GM21526 (cell line): ENCODE data around the gene CDK6.
A peak's percentile ranks its signal among the peaks of the same experiment; 100 is the strongest.
"Not testable (repeated sequence)": the region's sequence is repeated elsewhere in the genome, so short reads cannot be mapped to it uniquely, and the experiment has no call there.

Experiments
- ATAC-seq: cut with Tn5 transposase; IDR thresholded peaks from one replicate; pipeline ENCODE4 v1.9.1; 2021; ENCODE audit warnings: moderate library complexity; ENCODE audit not compliant: unreplicated experiment, low FRiP score

Gene CDK6

GRCh38 chr7:92836489-92836999 lies at the start of gene CDK6:
TSS of gene CDK6 (minus strand) at chr7:92836573. CDS start at chr7:92833323, 3,250 bp downstream.
- peak; percentile 27 for ATAC-seq

GRCh38 chr7:92886039-92886438 lies 49.7 kb upstream of the CDK6 start:
- ATAC-seq: not testable (repeated sequence)

GRCh38 chr7:92884218-92884617 lies 47.8 kb upstream of the CDK6 start:
- no peak for ATAC-seq

GRCh38 chr7:92882760-92883159 lies 46.4 kb upstream of the CDK6 start:
- no peak for ATAC-seq

- ATAC-seq: no peak
These were observed 44.7 kb upstream of the CDK6 start for GRCh38 chr7:92881091-92881485.

- no peak for ATAC-seq
These were observed 44.1 kb upstream of the CDK6 start for GRCh38 chr7:92880212-92881090.

- no peak for ATAC-seq
These were observed 41.0 kb upstream of the CDK6 start for GRCh38 chr7:92877367-92877766.

- no peak for ATAC-seq
These were observed 40.5 kb upstream of the CDK6 start for GRCh38 chr7:92876836-92877235.

GRCh38 chr7:92875719-92876118 lies 39.3 kb upstream of the CDK6 start:
- ATAC-seq: no peak

GRCh38 chr7:92875173-92875572 lies 38.8 kb upstream of the CDK6 start:
- ATAC-seq: no peak

- no peak for ATAC-seq
These were observed 38.2 kb upstream of the CDK6 start for GRCh38 chr7:92874567-92874966.

GRCh38 chr7:92873776-92874175 lies 37.4 kb upstream of the CDK6 start:
- no peak for ATAC-seq

GRCh38 chr7:92872701-92873100 lies 36.3 kb upstream of the CDK6 start:
- ATAC-seq: no peak

GRCh38 chr7:92868683-92869293 lies 32.4 kb upstream of the CDK6 start:
- ATAC-seq: no peak

- ATAC-seq: not testable (repeated sequence)
These were observed 27.8 kb upstream of the CDK6 start for GRCh38 chr7:92864169-92864568.

GRCh38 chr7:92856436-92856835 lies 20.1 kb upstream of the CDK6 start:
- no peak for ATAC-seq

- no peak for ATAC-seq
These were observed 18.3 kb upstream of the CDK6 start for GRCh38 chr7:92854501-92855238.

- no peak for ATAC-seq
These were observed 15.4 kb upstream of the CDK6 start for GRCh38 chr7:92851732-92852131.

- no peak for ATAC-seq
These were observed 14.1 kb upstream of the CDK6 start for GRCh38 chr7:92850516-92850915.

- no peak for ATAC-seq
These were observed 12.9 kb upstream of the CDK6 start for GRCh38 chr7:92849322-92849721.

- no peak for ATAC-seq
These were observed 12.5 kb upstream of the CDK6 start for GRCh38 chr7:92848851-92849250.
